HEK293 (cell line): ENCODE data around the gene GALNT15.
A peak's percentile ranks its signal among the peaks of the same experiment; 100 is the strongest.

Experiments
- ATF2 ChIP-seq: fragments of 450-650 bp; formaldehyde crosslinking; IDR thresholded peaks from 2 replicates; pipeline ENCODE4 v1.5.1; 2016; ENCODE audit warnings: missing biosample characterization, missing genetic modification characterization, low read depth
- CTCF ChIP-seq: fragments of 450-650 bp; formaldehyde crosslinking; IDR thresholded peaks from 2 replicates; pipeline ENCODE4 v1.5.1; 2016; ENCODE audit warnings: missing biosample characterization, missing genetic modification characterization
- ELK4 ChIP-seq: IDR thresholded peaks from 2 replicates; pipeline ENCODE4 v1.6.1; 2011; ENCODE audit warnings: mild to moderate bottlenecking, low read depth, low read length, borderline replicate concordance
- GLIS2 ChIP-seq: fragments of 450-650 bp; formaldehyde crosslinking; IDR thresholded peaks from 2 replicates; pipeline ENCODE4 v1.5.1; 2016; ENCODE audit warnings: missing biosample characterization, missing genetic modification characterization
- KLF8 ChIP-seq: fragments of 450-650 bp; formaldehyde crosslinking; IDR thresholded peaks from 2 replicates; pipeline ENCODE4 v1.5.1; 2016; ENCODE audit warnings: missing biosample characterization, missing genetic modification characterization
- REST ChIP-seq: fragments of 450-650 bp; formaldehyde crosslinking; IDR thresholded peaks from 2 replicates; pipeline ENCODE4 v1.5.1; 2016; ENCODE audit warnings: missing biosample characterization, missing genetic modification characterization
- SETDB1 ChIP-seq: IDR thresholded peaks from one replicate; pipeline ENCODE4 v1.6.1; 2017; ENCODE audit warnings: mild to moderate bottlenecking, low read length, moderate library complexity, mixed read lengths; ENCODE audit not compliant: insufficient read length
- TSHZ1 ChIP-seq: fragments of 450-650 bp; formaldehyde crosslinking; IDR thresholded peaks from 2 replicates; pipeline ENCODE4 v1.5.1; 2016; ENCODE audit warnings: missing biosample characterization, missing genetic modification characterization, borderline replicate concordance
- ZNF140 ChIP-seq: fragments of 450-650 bp; formaldehyde crosslinking; IDR thresholded peaks from 2 replicates; pipeline ENCODE4 v1.5.1; 2016; ENCODE audit warnings: missing biosample characterization, missing genetic modification characterization
- ZNF24 ChIP-seq: fragments of 450-650 bp; formaldehyde crosslinking; IDR thresholded peaks from 2 replicates; pipeline ENCODE4 v1.5.1; 2016; ENCODE audit warnings: missing biosample characterization, missing genetic modification characterization
- ZNF449 ChIP-seq: fragments of 450-650 bp; formaldehyde crosslinking; IDR thresholded peaks from 2 replicates; pipeline ENCODE4 v1.5.1; 2017; ENCODE audit warnings: missing biosample characterization, mild to moderate bottlenecking, missing genetic modification characterization, moderate library complexity
- ZNF580 ChIP-seq: fragments of 450-650 bp; formaldehyde crosslinking; IDR thresholded peaks from 2 replicates; pipeline ENCODE4 v1.5.1; 2016; ENCODE audit warnings: missing biosample characterization, missing genetic modification characterization
- ZSCAN5A ChIP-seq: fragments of 450-650 bp; formaldehyde crosslinking; IDR thresholded peaks from 2 replicates; pipeline ENCODE4 v1.5.1; 2016; ENCODE audit warnings: missing biosample characterization, missing genetic modification characterization

- TF ChIP-seq CTCF (tag by site-specific recombination) (peak; percentile 95), ATF2 (tag by site-specific recombination) (no peak), ZNF580 (no peak), REST (tag by site-specific recombination) (no peak), ELK4 (no peak), ZNF140 (tag by site-specific recombination) (no peak), ZSCAN5A (tag by site-specific recombination) (no peak), TSHZ1 (tag by site-specific recombination) (no peak), ZNF449 (tag by site-specific recombination) (no peak), KLF8 (tag by site-specific recombination) (no peak), ZNF24 (tag by site-specific recombination) (no peak), SETDB1 (no peak), GLIS2 (no peak; the same call in 1 of the 2 replicates)
Measured at GRCh38 chr3:16177962-16178627, 3.6 kb downstream of the GALNT15 start.
